H1 (cell line): ENCODE measurements around the gene LMNTD2. TPM values are rescaled to one million over a fixed set of nuclear protein-coding genes. Genes with fewer than 3 reads are reported as not detected.

Source experiments
- CTCF ChIA-PET: fragments of 300-600 bp; sonication (Branson Sonifier 250); formaldehyde crosslinking; loops from one replicate; lab custom pipeline; 2021; ENCODE audit not compliant: partially characterized antibody; lab: Charles Lee
- POLR2A ChIA-PET: fragments of 300-600 bp; sonication (Branson Sonifier 250); formaldehyde crosslinking; loops from one replicate; lab custom pipeline; 2021; ENCODE audit warnings: inconsistent platforms; ENCODE audit not compliant: partially characterized antibody; lab: Charles Lee
- DNase-seq, 2 experiments: peaks; one replicate each; pipeline versions ENCODE4 v3.0.0 to v3.0.0-alpha.2; 2010 to 2022; ENCODE audit warnings: low spot score in 2 of 2, low read depth in 1 of 2, mixed read lengths in 1 of 2
- FAIRE-seq: peaks from 2 replicates; lab custom pipeline; 2011; peaks lifted over from hg19 to GRCh38; lab: Jason Lieb, UNC
- H2AFZ ChIP-seq: 2 replicates; pipeline ENCODE4 v1.8.1; 2012; ENCODE audit warnings: low read length, inconsistent platforms
- H2AK5ac ChIP-seq: 2 replicates; pipeline ENCODE4 v1.6.1; 2013; ENCODE audit warnings: low read depth, low read length
- H2BK120ac ChIP-seq: replicated peaks from 2 replicates; pipeline ENCODE3; 2013; ENCODE audit warnings: low read depth, low read length, inconsistent platforms
- H2BK12ac ChIP-seq: 2 replicates; pipeline ENCODE4 v1.6.1; 2013; ENCODE audit warnings: low read depth, low read length
- H2BK15ac ChIP-seq: 2 replicates; pipeline ENCODE4 v1.6.1; 2013; ENCODE audit warnings: low read length
- H2BK20ac ChIP-seq: 2 replicates; pipeline ENCODE4 v1.6.1; 2013; ENCODE audit warnings: low read length
- H2BK5ac ChIP-seq: 2 replicates; pipeline ENCODE4 v1.6.1; 2013; ENCODE audit warnings: low read depth, low read length
- H3K14ac ChIP-seq: 2 replicates; pipeline ENCODE4 v1.6.1; 2013; ENCODE audit warnings: inconsistent platforms; ENCODE audit not compliant: insufficient read length
- H3K18ac ChIP-seq: 2 replicates; pipeline ENCODE4 v1.6.1; 2013; ENCODE audit warnings: low read length; ENCODE audit errors: extremely low read depth
- H3K23ac ChIP-seq: 2 replicates; pipeline ENCODE4 v1.6.1; 2013; ENCODE audit warnings: inconsistent platforms; ENCODE audit not compliant: insufficient read length
- H3K23me2 ChIP-seq: 2 replicates; pipeline ENCODE4 v1.6.1; 2013; ENCODE audit warnings: low read depth, low read length
- H3K27ac ChIP-seq: 2 replicates; pipeline ENCODE4 v1.6.1; 2011; ENCODE audit warnings: low read depth, low read length, inconsistent platforms
- H3K27me3 ChIP-seq, 4 experiments: replicated peaks in 1 of 4; 1 replicate in 1 of 4; 2 replicates in 3 of 4; pipeline versions ENCODE4 v1.6.1 to v1.8.1; 2011 to 2013; ENCODE audit warnings: low read length in 3 of 4, mild to moderate bottlenecking in 3 of 4, inconsistent platforms in 2 of 4, mixed read lengths in 2 of 4, moderate library complexity in 1 of 4; ENCODE audit not compliant: control insufficient read depth in 3 of 4, insufficient read depth in 3 of 4; ENCODE audit errors: extremely low read depth in 1 of 4
- H3K36me3 ChIP-seq, 4 experiments: 2 replicates each; pipeline versions ENCODE4 v1.6.1 to v1.8.1; 2011 to 2013; ENCODE audit warnings: mild to moderate bottlenecking in 4 of 4, low read length in 3 of 4, moderate library complexity in 2 of 4, control low read depth in 1 of 4, inconsistent platforms in 1 of 4; ENCODE audit not compliant: insufficient read depth in 4 of 4, control insufficient read depth in 2 of 4
- H3K4ac ChIP-seq: replicated peaks from 2 replicates; pipeline ENCODE3; 2013; ENCODE audit warnings: low read length, low read depth, mixed read lengths, inconsistent platforms; ENCODE audit not compliant: insufficient read length
- H3K4me1 ChIP-seq, 4 experiments: replicated peaks in 1 of 4; 1 replicate in 1 of 4; 2 replicates in 3 of 4; pipeline versions ENCODE4 v1.6.1 to v1.8.1; 2011 to 2013; ENCODE audit warnings: low read length in 3 of 4, inconsistent platforms in 2 of 4, mixed read lengths in 1 of 4; ENCODE audit not compliant: insufficient read depth in 4 of 4, control insufficient read depth in 3 of 4
- H3K4me2 ChIP-seq, 2 experiments: 2 replicates each; pipeline versions ENCODE4 v1.6.1 to v1.8.1; 2011 to 2013; ENCODE audit warnings: low read depth in 2 of 2, low read length in 2 of 2, control low read depth in 1 of 2, inconsistent platforms in 1 of 2, mild to moderate bottlenecking in 1 of 2; ENCODE audit not compliant: insufficient read depth in 1 of 2
- H3K4me3 ChIP-seq, 4 experiments: fragments of 200-600, 300-600 bp in 1 of 4; sonication (generic), shearing (Covaris generic), sonication (Bioruptor Twin) in 1 of 4; 2 replicates each; pipeline versions ENCODE4 v1.5.1 to v1.8.1; 2011 to 2016; ENCODE audit warnings: low read length in 4 of 4, low read depth in 3 of 4, control low read depth in 2 of 4, inconsistent platforms in 2 of 4, mild to moderate bottlenecking in 2 of 4, mixed read lengths in 1 of 4, moderate library complexity in 1 of 4; ENCODE audit not compliant: insufficient read depth in 2 of 4; ENCODE audit errors: extremely low read depth in 1 of 4
- H3K56ac ChIP-seq: replicated peaks from 2 replicates; pipeline ENCODE3; 2013; ENCODE audit warnings: low read depth, mild to moderate bottlenecking, mixed read lengths, low read length, inconsistent platforms; ENCODE audit not compliant: insufficient read length
- H3K79me1 ChIP-seq: 2 replicates; pipeline ENCODE4 v1.6.1; 2013; ENCODE audit warnings: low read depth, low read length, control low read depth
- H3K79me2 ChIP-seq, 2 experiments: 2 replicates each; pipeline versions ENCODE4 v1.6.1 to v1.8.1; 2012 to 2013; ENCODE audit warnings: low read length in 2 of 2, mild to moderate bottlenecking in 2 of 2, inconsistent platforms in 1 of 2; ENCODE audit not compliant: insufficient read depth in 2 of 2, control insufficient read depth in 1 of 2
- H3K9ac ChIP-seq, 4 experiments: replicated peaks in 1 of 4; 1 replicate in 1 of 4; 2 replicates in 3 of 4; pipeline versions ENCODE4 v1.6.1 to v1.8.1; 2011 to 2013; ENCODE audit warnings: low read depth in 3 of 4, low read length in 3 of 4, control low read depth in 2 of 4, mild to moderate bottlenecking in 2 of 4, moderate library complexity in 2 of 4, inconsistent platforms in 1 of 4; ENCODE audit errors: extremely low read depth in 1 of 4
- H3K9me3 ChIP-seq, 2 experiments: 2 replicates each; pipeline versions ENCODE4 v1.6.1 to v1.8.1; 2012 to 2013; ENCODE audit warnings: mild to moderate bottlenecking in 2 of 2, moderate library complexity in 2 of 2, control low read depth in 1 of 2, inconsistent platforms in 1 of 2, low read depth in 1 of 2, low read length in 1 of 2, mixed read lengths in 1 of 2; ENCODE audit not compliant: insufficient read depth in 2 of 2
- H4K20me1 ChIP-seq, 2 experiments: replicated peaks in 1 of 2; 2 replicates each; pipeline versions ENCODE3 to v1.8.1; 2011 to 2013; ENCODE audit warnings: inconsistent platforms in 2 of 2, low read length in 2 of 2, mild to moderate bottlenecking in 1 of 2; ENCODE audit not compliant: insufficient read depth in 2 of 2, control insufficient read depth in 1 of 2
- H4K5ac ChIP-seq: 2 replicates; pipeline ENCODE4 v1.6.1; 2013; ENCODE audit warnings: low read length, low read depth, mixed read lengths, inconsistent platforms; ENCODE audit not compliant: insufficient read length
- H4K8ac ChIP-seq: 2 replicates; pipeline ENCODE4 v1.8.0; 2013; ENCODE audit warnings: mild to moderate bottlenecking, moderate library complexity, low read length, inconsistent platforms; ENCODE audit not compliant: insufficient read depth; ENCODE audit errors: extremely low read depth
- H4K91ac ChIP-seq: replicated peaks from 2 replicates; pipeline ENCODE3; 2013; ENCODE audit warnings: low read length, mixed read lengths, inconsistent platforms; ENCODE audit not compliant: insufficient read length
- WGBS, 2 experiments: shearing (Covaris generic) in 1 of 2; methylation state at CpG; one replicate each; pipeline versions ENCODE4 v1.1.6 to v1.1.7; 2013 to 2015; ENCODE audit warnings: low lambda C conversion rate in 2 of 2, mixed read lengths in 2 of 2, inconsistent platforms in 1 of 2, low coverage in 1 of 2, missing lambda C conversion rate in 1 of 2; ENCODE audit not compliant: insufficient replicate concordance in 2 of 2, insufficient coverage in 1 of 2, insufficient read length in 1 of 2; ENCODE audit errors: extremely low coverage in 1 of 2, missing lambda C conversion rate in 1 of 2; 5-methylcytosine and 5-hydroxymethylcytosine counted together
- polyA plus RNA-seq, 7 experiments: library from polyadenylated mRNA; depleted of rRNA in 3 of 7; stranded (reverse) in 5 of 7; unstranded in 2 of 7; fragments of >200 nt in 5 of 7; fragments of 200-250 nt in 2 of 7; gene quantifications; 1 replicate in 5 of 7; 2 replicates in 1 of 7; 4 replicates in 1 of 7; pipeline versions ENCODE4 v1.2.1 to v1.2.3, GENCODE V29; 2011 to 2013; ENCODE audit warnings: missing spikeins in 2 of 7, mixed read lengths in 2 of 7
- total RNA-seq: library from RNA; stranded (reverse); fragmentation: NEBNext Ultra II Directional; extraction: Animal tissue kit (Norgen Biotek cat#: 25700); gene quantifications from 2 replicates; pipeline ENCODE4 v1.2.1, GENCODE V29; 2021

The LMNTD2 gene
- total and polyA plus RNA-seq, 2 of the 8 experiments (the other 6 are each of a cell fraction or from before 2014, with no cell fraction given): 1.6 to 3.1 TPM

DNA sequence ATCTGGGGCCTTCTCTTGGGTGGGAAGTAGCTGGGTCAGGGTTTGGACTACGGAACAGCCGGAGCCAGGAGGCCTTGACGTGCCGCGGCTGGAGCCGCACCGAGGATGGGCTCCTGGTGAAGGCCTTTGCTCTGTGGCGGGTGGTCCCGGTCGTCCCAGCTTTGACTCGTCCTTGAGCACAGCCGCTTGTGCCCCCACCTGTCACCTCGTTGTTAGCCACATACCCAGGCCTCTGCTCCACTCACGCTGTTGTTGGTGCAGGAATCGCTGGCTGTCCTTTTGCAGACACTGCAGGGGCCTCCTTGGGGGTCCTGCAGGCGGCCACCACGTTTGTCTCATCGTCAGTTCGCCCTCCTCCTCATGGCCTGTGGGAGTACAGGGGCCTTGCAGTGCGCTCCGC is 32.8 kb upstream of the LMNTD2 start:
- ChIA-PET POLR2A (no interaction called here), CTCF (no interaction called here)
- peaks cover 6% of the 10 kb centered on the region; the same call in 1 of the 2 replicates for H3K79me1 ChIP-seq
- no peak overlapping the region for H3K56ac ChIP-seq
- no peak overlapping the region for H3K9ac ChIP-seq
- H3K23ac ChIP-seq: no peak overlapping the region
- no peak overlapping the region for H2AFZ ChIP-seq
- FAIRE-seq (no peak), DNase-seq (no peak)
- H2BK20ac ChIP-seq: no peak overlapping the region
- H3K79me2 ChIP-seq: no peaks in the 10 kb centered on the region; a peak in 1 of 4 replicates
- no peak overlapping the region for H3K4me3 ChIP-seq
- peaks cover 20 to 65% (median 48%) of the 10 kb centered on the region in 4 experiments for H3K36me3 ChIP-seq
- no peak overlapping the region for H3K4me2 ChIP-seq
- no peak overlapping the region for H2BK15ac ChIP-seq
- no peaks in the 10 kb centered on the region for H3K9me3 ChIP-seq
- no peak overlapping the region for H3K14ac ChIP-seq
- H4K91ac ChIP-seq: no peak overlapping the region
- H4K5ac ChIP-seq: no peak overlapping the region
- H3K4me1 ChIP-seq: no peaks in the 10 kb centered on the region
- no peak overlapping the region for H2BK12ac ChIP-seq
- H2BK5ac ChIP-seq: no peak overlapping the region
- no peak overlapping the region for H2BK120ac ChIP-seq
- no peak overlapping the region for H3K27ac ChIP-seq
- no peak overlapping the region for H2AK5ac ChIP-seq
- H3K4ac ChIP-seq: no peak overlapping the region
- H3K27me3 ChIP-seq: no peaks in the 10 kb centered on the region
- H3K23me2 ChIP-seq: no peaks in the 10 kb centered on the region
- H4K8ac ChIP-seq: no peak overlapping the region; the same call in 1 of the 2 replicates
- H3K18ac ChIP-seq: no peak overlapping the region
- 95% methylated on average over 21 of the region's 21 CpGs; no CpG with 5 or more reads in 1 of the 2 experiments for WGBS, 2 experiments
- H4K20me1 ChIP-seq: peaks cover 11 to 12% of the 10 kb centered on the region in 2 experiments
